HEK293 (cell line): Measurements from ENCODE around the gene PDE8B.

ENCODE experiments used
- CTCF ChIP-seq: fragments of 450-650 bp; formaldehyde crosslinking; IDR thresholded peaks from 2 replicates; pipeline ENCODE4 v1.5.1; 2016; ENCODE audit warnings: missing biosample characterization, missing genetic modification characterization
- RBAK ChIP-seq: fragments of 450-650 bp; formaldehyde crosslinking; IDR thresholded peaks from 2 replicates; pipeline ENCODE4 v1.5.1; 2016; ENCODE audit warnings: missing biosample characterization, missing genetic modification characterization
- TCF7L2 ChIP-seq: IDR thresholded peaks from 2 replicates; pipeline ENCODE4 v1.6.1; 2011; ENCODE audit warnings: low read depth, mild to moderate bottlenecking, inconsistent platforms, low read length, moderate library complexity, borderline replicate concordance
- ZNF23 ChIP-seq: fragments of 450-650 bp; formaldehyde crosslinking; IDR thresholded peaks from 2 replicates; pipeline ENCODE4 v1.5.1; 2016; ENCODE audit warnings: missing biosample characterization, missing genetic modification characterization, borderline replicate concordance
- ZNF324 ChIP-seq: fragments of 450-650 bp; formaldehyde crosslinking; IDR thresholded peaks from 2 replicates; pipeline ENCODE4 v1.5.1; 2016; ENCODE audit warnings: missing biosample characterization, missing genetic modification characterization
- ZNF335 ChIP-seq: fragments of 450-650 bp; formaldehyde crosslinking; conservative IDR thresholded peaks from 2 replicates; pipeline ENCODE4 v1.5.1; 2016; ENCODE audit warnings: missing biosample characterization, missing genetic modification characterization
- ZNF398 ChIP-seq: fragments of 450-650 bp; formaldehyde crosslinking; IDR thresholded peaks from 2 replicates; pipeline ENCODE4 v1.5.1; 2017; ENCODE audit warnings: missing biosample characterization, missing genetic modification characterization
- ZNF555 ChIP-seq: fragments of 450-650 bp; formaldehyde crosslinking; conservative IDR thresholded peaks from 2 replicates; pipeline ENCODE4 v1.5.1; 2017; ENCODE audit warnings: missing biosample characterization, mild to moderate bottlenecking, missing genetic modification characterization, inconsistent platforms
- ZNF701 ChIP-seq: fragments of 450-650 bp; formaldehyde crosslinking; IDR thresholded peaks from 2 replicates; pipeline ENCODE4 v1.5.1; 2016; ENCODE audit warnings: missing biosample characterization, missing genetic modification characterization

GRCh38 chr5:77424921-77425320, 214.4 kb downstream of the PDE8B start:
- no peak for TF ChIP-seq CTCF (tag by site-specific recombination)
- no peak for TF ChIP-seq RBAK (tag by site-specific recombination)
- no peak for TF ChIP-seq TCF7L2
- TF ChIP-seq ZNF324 (tag by site-specific recombination) = no peak
- no peak for TF ChIP-seq ZNF555 (tag by site-specific recombination)
- no peak for TF ChIP-seq ZNF701 (tag by site-specific recombination)
- TF ChIP-seq ZNF335 (tag by site-specific recombination) = no peak
- TF ChIP-seq ZNF23 = no peak
- no peak for TF ChIP-seq ZNF398 (tag by site-specific recombination)
